GM10248 (cell line): ENCODE results near the gene RRP1.

Source experiments
- CTCF ChIA-PET: fragments of 300-600 bp; sonication (Branson Sonifier 250); formaldehyde crosslinking; extraction: SDS; loops from one replicate; lab custom pipeline; 2021; ENCODE audit warnings: antibody characterized with exemption; lab: Yijun Ruan, JAX
- POLR2A ChIA-PET: fragments of 350-650 bp; sonication (Branson Sonifier 250); formaldehyde crosslinking; extraction: SDS; loops from one replicate; lab custom pipeline; 2020; ENCODE audit warnings: antibody characterized with exemption; lab: Yijun Ruan, JAX
- DNase-seq: peaks from one replicate; pipeline ENCODE4 v3.0.0; 2012; ENCODE audit errors: extremely low spot score
- CTCF ChIP-seq: IDR thresholded peaks from 2 replicates; pipeline ENCODE4 v1.5.1; 2012; ENCODE audit warnings: mild to moderate bottlenecking, low read depth; ENCODE audit errors: extremely low read depth, missing control alignments, control extremely low read depth

Gene RRP1

GRCh38 chr21:43753439-43753799 lies 36.0 kb upstream of the RRP1 start:
- ChIA-PET CTCF (no interaction called here), POLR2A (no interaction called here)
- no peak for DNase-seq
- no peak for TF ChIP-seq CTCF

- POLR2A ChIA-PET, result interaction anchor here (0.8 kb wide), 1 partner anchor 14 kb away, joined by 3 read pairs; no protein-coding TSS in a partner anchor
- no peak for DNase-seq
- TF ChIP-seq CTCF, result no peak
- CTCF ChIA-PET, result interaction anchor here (0.8 to 1.2 kb wide), 3 partner anchors 10 to 27 kb away, joined by 3 to 4 read pairs (median 3); no protein-coding TSS in a partner anchor
These were observed 34.2 kb upstream of the RRP1 start for GRCh38 chr21:43754948-43755781.

- ChIA-PET POLR2A (no interaction called here), CTCF (interaction anchor here (1.1 to 1.2 kb wide), 2 partner anchors 14 to 28 kb away, joined by 3 to 4 read pairs; no protein-coding TSS in a partner anchor)
- no peak for TF ChIP-seq CTCF
- DNase-seq, result no peak
These were observed 33.4 kb upstream of the RRP1 start for GRCh38 chr21:43755820-43756594.

GRCh38 chr21:43757601-43758000 lies 31.8 kb upstream of the RRP1 start:
- ChIA-PET CTCF (interaction anchor here (1.7 kb wide), 1 partner anchor 11 kb away, joined by 6 read pairs; no protein-coding TSS in a partner anchor), POLR2A (no interaction called here)
- no peak for TF ChIP-seq CTCF
- DNase-seq, result no peak

- DNase-seq, result no peak
These were observed 31.2 kb upstream of the RRP1 start for GRCh38 chr21:43758111-43758641.

More at GRCh38 chr21:43758111-43758641, 31.2 kb upstream of the RRP1 start:
- POLR2A ChIA-PET, result no interaction called here
- no peak for TF ChIP-seq CTCF
- CTCF ChIA-PET, result interaction anchor here (1.7 kb wide), 1 partner anchor 11 kb away, joined by 6 read pairs; no protein-coding TSS in a partner anchor
